ENCODE data around the gene OR6K3. TPM values are rescaled to one million over a fixed set of nuclear protein-coding genes. Genes with fewer than 3 reads are reported as not detected.

Gene OR6K3
- total RNA-seq, 1 donor from 2014 or later = not detected

- Histone ChIP-seq H3K36me3 (no peaks in the 10 kb centered on the region), H3K27me3 (ENCODE audit: low read depth) (no peaks in the 10 kb centered on the region), H3K27ac (replicated peaks) (no peak overlapping the region), H3K9me3 (replicated peaks) (no peaks in the 10 kb centered on the region), H3K4me3 (no peak overlapping the region), H3K4me1 (no peaks in the 10 kb centered on the region)
- DNase-seq = no peak
- TF ChIP-seq CTCF (IDR thresholded peaks at IDR 0.05; ENCODE audit: borderline replicate concordance) = no peak
- intact Hi-C loops (cut with micrococcal nuclease) = no loop called here
Measured at GRCh38 chr1:158717344-158717743, 3.2 kb downstream of the OR6K3 start.

GRCh38 chr1:158716335-158716734, 4.2 kb downstream of the OR6K3 start:
- Histone ChIP-seq H3K4me1 (no peaks in the 10 kb centered on the region), H3K36me3 (no peaks in the 10 kb centered on the region), H3K4me3 (no peak overlapping the region), H3K27me3 (ENCODE audit: low read depth) (no peaks in the 10 kb centered on the region), H3K27ac (replicated peaks) (no peak overlapping the region), H3K9me3 (replicated peaks) (no peaks in the 10 kb centered on the region)
- no peak for DNase-seq
- intact Hi-C loops (cut with micrococcal nuclease) = no loop called here
- TF ChIP-seq CTCF (IDR thresholded peaks at IDR 0.05; ENCODE audit: borderline replicate concordance) = no peak

GRCh38 chr1:158714754-158715153, 5.8 kb downstream of the OR6K3 start:
- no peak for TF ChIP-seq CTCF (IDR thresholded peaks at IDR 0.05; ENCODE audit: borderline replicate concordance)
- H3K27me3 ChIP-seq (ENCODE audit: low read depth) = no peaks in the 10 kb centered on the region
- no peak for DNase-seq
- intact Hi-C loops (cut with micrococcal nuclease) = no loop called here
- H3K27ac ChIP-seq (replicated peaks) = no peak overlapping the region
- H3K36me3 ChIP-seq = no peaks in the 10 kb centered on the region
- H3K4me3 ChIP-seq = no peak overlapping the region
- H3K9me3 ChIP-seq (replicated peaks) = no peaks in the 10 kb centered on the region
- H3K4me1 ChIP-seq = no peaks in the 10 kb centered on the region

GRCh38 chr1:158711098-158711497, 9.4 kb downstream of the OR6K3 start:
- DNase-seq = no peak
- intact Hi-C loops (cut with micrococcal nuclease) = no loop called here
- no peaks in the 10 kb centered on the region for H3K36me3 ChIP-seq
- H3K27me3 ChIP-seq (ENCODE audit: low read depth) = no peaks in the 10 kb centered on the region
- H3K27ac ChIP-seq (replicated peaks) = no peak overlapping the region
- no peak for TF ChIP-seq CTCF (IDR thresholded peaks at IDR 0.05; ENCODE audit: borderline replicate concordance)
- no peaks in the 10 kb centered on the region for H3K4me1 ChIP-seq
- no peak overlapping the region for H3K4me3 ChIP-seq
- H3K9me3 ChIP-seq (replicated peaks) = no peaks in the 10 kb centered on the region

GRCh38 chr1:158706096-158706495, 14.4 kb downstream of the OR6K3 start:
- intact Hi-C loops (cut with micrococcal nuclease) = no loop called here
- Histone ChIP-seq H3K9me3 (replicated peaks) (no peaks in the 10 kb centered on the region), H3K36me3 (no peaks in the 10 kb centered on the region), H3K4me3 (no peak overlapping the region), H3K27ac (replicated peaks) (no peak overlapping the region), H3K4me1 (no peaks in the 10 kb centered on the region), H3K27me3 (ENCODE audit: low read depth) (no peaks in the 10 kb centered on the region)
- DNase-seq = no peak
- TF ChIP-seq CTCF (IDR thresholded peaks at IDR 0.05; ENCODE audit: borderline replicate concordance) = no peak

- Histone ChIP-seq H3K27ac (replicated peaks) (no peak within 1 kb of the TSS), H3K27me3 (ENCODE audit: low read depth) (no peaks in the 10 kb centered on the region), H3K4me1 (no peaks in the 10 kb centered on the region), H3K36me3 (no peaks in the 10 kb centered on the region), H3K9me3 (replicated peaks) (no peaks in the 10 kb centered on the region), H3K4me3 (no peak within 1 kb of the TSS)
- TF ChIP-seq CTCF (IDR thresholded peaks at IDR 0.05; ENCODE audit: borderline replicate concordance) = no peak
- no peak for DNase-seq
- intact Hi-C loops (cut with micrococcal nuclease) = no loop called here
Measured at GRCh38 chr1:158700552-158700951, 20.0 kb downstream of the OR6K3 start, which contains the start of gene OR6K2. Gene OR6K2, minus strand, starts transcription at chr1:158700652. Its CDS starts 0 bp downstream, at chr1:158700652.

All from left ventricle myocardium inferior (tissue), 1 donor.